HG03196 (cell line): ENCODE data around the gene IFITM2.
"Not testable (repeated sequence)": the region's sequence is repeated elsewhere in the genome, so short reads cannot be mapped to it uniquely, and the experiment has no call there.

Source experiments
- ATAC-seq: cut with Tn5 transposase; IDR thresholded peaks from one replicate; pipeline ENCODE4 v1.9.1; 2021; ENCODE audit not compliant: unreplicated experiment

IFITM2 gene

GRCh38 chr11:324593-325517 is 17.2 kb downstream of the IFITM2 start:
- ATAC-seq = not testable (repeated sequence)

- no peak for ATAC-seq
These were observed 18.4 kb downstream of the IFITM2 start for GRCh38 chr11:325796-326591.

GRCh38 chr11:326592-326841 is 18.9 kb downstream of the IFITM2 start:
- no peak for ATAC-seq

GRCh38 chr11:326842-327580 is 19.4 kb downstream of the IFITM2 start:
- ATAC-seq = peak; percentile 71

GRCh38 chr11:327581-327923 is 19.9 kb downstream of the IFITM2 start:
- ATAC-seq = no peak

- no peak for ATAC-seq
These were observed 20.4 kb downstream of the IFITM2 start for GRCh38 chr11:328012-328411.

- not testable (repeated sequence) for ATAC-seq
These were observed 21.0 kb downstream of the IFITM2 start for GRCh38 chr11:328516-329100.

GRCh38 chr11:329886-330253 is 22.3 kb downstream of the IFITM2 start:
- no peak for ATAC-seq

- ATAC-seq = no peak
These were observed 22.7 kb downstream of the IFITM2 start for GRCh38 chr11:330307-330693.

- ATAC-seq = no peak
These were observed 23.2 kb downstream of the IFITM2 start for GRCh38 chr11:330694-331357.

- ATAC-seq = no peak
These were observed 23.9 kb downstream of the IFITM2 start for GRCh38 chr11:331358-332060.

GRCh38 chr11:332651-333480 is 25.2 kb downstream of the IFITM2 start:
- ATAC-seq = no peak

GRCh38 chr11:333616-334263 is 26.1 kb downstream of the IFITM2 start:
- not testable (repeated sequence) for ATAC-seq

- no peak for ATAC-seq
These were observed 26.8 kb downstream of the IFITM2 start for GRCh38 chr11:334264-334994.

GRCh38 chr11:335779-336658 is 28.4 kb downstream of the IFITM2 start:
- no peak for ATAC-seq

GRCh38 chr11:336659-337198 is 29.1 kb downstream of the IFITM2 start:
- ATAC-seq = no peak

- no peak for ATAC-seq
These were observed 30.1 kb downstream of the IFITM2 start for GRCh38 chr11:337711-338110.
